Measurements from ENCODE around the gene HOXB8.
A peak's percentile ranks its signal among the peaks of the same experiment; 100 is the strongest.

HOXB8 gene

GRCh38 chr17:48637323-48638260, 22.5 kb upstream of the HOXB8 start:
- DNase-seq (ENCODE audit: low spot score), result no peak

- DNase-seq (ENCODE audit: low spot score), result peak; percentile 91
Measured at GRCh38 chr17:48636177-48637018, 21.3 kb upstream of the HOXB8 start.

GRCh38 chr17:48634493-48635208, 19.6 kb upstream of the HOXB8 start:
- DNase-seq (ENCODE audit: low spot score), result no peak

GRCh38 chr17:48633266-48633677, 18.2 kb upstream of the HOXB8 start:
- DNase-seq (ENCODE audit: low spot score), result no peak

GRCh38 chr17:48632579-48633265, 17.6 kb upstream of the HOXB8 start:
- DNase-seq (ENCODE audit: low spot score), result no peak

- DNase-seq (ENCODE audit: low spot score), result no peak
Measured at GRCh38 chr17:48631693-48632578, 16.8 kb upstream of the HOXB8 start.

GRCh38 chr17:48630925-48631692, 16.0 kb upstream of the HOXB8 start:
- DNase-seq (ENCODE audit: low spot score), result no peak

- no peak for DNase-seq (ENCODE audit: low spot score)
Measured at GRCh38 chr17:48630009-48630924, 15.2 kb upstream of the HOXB8 start.

GRCh38 chr17:48629411-48629759, 14.3 kb upstream of the HOXB8 start:
- no peak for DNase-seq (ENCODE audit: low spot score)

- no peak for DNase-seq (ENCODE audit: low spot score)
Measured at GRCh38 chr17:48628649-48629410, 13.7 kb upstream of the HOXB8 start.

GRCh38 chr17:48627623-48628521, 12.8 kb upstream of the HOXB8 start:
- DNase-seq (ENCODE audit: low spot score), result no peak

GRCh38 chr17:48627118-48627597, 12.1 kb upstream of the HOXB8 start:
- DNase-seq (ENCODE audit: low spot score), result no peak

- DNase-seq (ENCODE audit: low spot score), result no peak
Measured at GRCh38 chr17:48626245-48627117, 11.4 kb upstream of the HOXB8 start, which contains the start of gene HOXB9. TSS of gene HOXB9 (minus strand) at chr17:48626358. CDS start at chr17:48626269, 89 bp downstream.

- peak; percentile 65 for DNase-seq (ENCODE audit: low spot score)
Measured at GRCh38 chr17:48625495-48626244, 10.6 kb upstream of the HOXB8 start.

Data from HuH-7.5 (cell line).